NCI-H2227 (cell line): ENCODE data around the gene SCOC.
"Not testable (repeated sequence)": the region's sequence is repeated elsewhere in the genome, so short reads cannot be mapped to it uniquely, and the experiment has no call there.

Experiments used
- DNase-seq: peaks from one replicate; lab custom pipeline; 2025; ENCODE audit not compliant: unreplicated experiment; lab: John Stamatoyannopoulos, UW

Gene SCOC

GRCh38 chr4:140359562-140360427 lies 13.7 kb upstream of the SCOC start:
- peak; percentile 81 for DNase-seq

GRCh38 chr4:140361099-140361498 lies 12.3 kb upstream of the SCOC start:
- no peak for DNase-seq

DNA sequence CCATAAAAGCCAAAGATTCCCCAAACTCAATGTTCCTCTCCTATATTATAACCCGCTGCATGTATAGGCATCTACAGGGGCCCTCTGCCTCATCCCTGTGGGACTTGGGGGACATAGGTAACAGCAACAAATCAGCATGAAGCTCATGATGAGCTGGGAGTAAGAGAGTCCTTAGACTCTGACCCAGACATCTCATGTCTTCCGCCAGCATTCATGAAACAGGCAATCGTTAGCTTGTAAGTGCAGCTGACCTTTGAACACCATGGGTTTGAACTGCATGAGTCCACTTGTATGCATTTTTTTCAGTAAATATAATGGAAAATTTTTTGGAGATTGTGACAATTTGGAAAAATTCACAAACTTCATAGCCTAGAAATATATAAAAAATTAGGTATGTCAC lies 10.4 kb upstream of the SCOC start:
- DNase-seq, result peak; percentile 13

GRCh38 chr4:140363558-140363957 lies 9.9 kb upstream of the SCOC start:
- DNase-seq, result peak; percentile 63

DNA sequence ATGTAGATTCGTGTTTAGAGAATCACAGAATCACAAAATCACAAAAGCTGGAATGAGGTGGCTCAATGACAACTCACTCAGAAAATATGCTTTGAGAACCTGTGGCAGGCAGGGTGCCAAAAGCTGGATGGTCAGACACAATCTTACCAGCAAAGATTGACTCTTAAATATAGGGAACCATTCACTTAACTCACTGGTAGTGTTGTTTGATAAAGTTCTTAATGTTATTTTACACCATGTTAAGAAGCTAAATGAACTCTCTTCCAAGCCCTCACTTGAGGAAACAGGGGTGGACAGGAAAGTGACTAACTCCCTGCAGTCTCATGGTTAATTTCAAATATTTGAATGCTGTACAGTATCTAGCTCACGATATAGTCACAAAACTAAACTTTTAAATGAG lies 5.7 kb upstream of the SCOC start:
- DNase-seq, result no peak

- DNase-seq, result no peak
Observed at GRCh38 chr4:140368686-140369085, 4.8 kb upstream of the SCOC start.

- DNase-seq, result no peak
Observed at GRCh38 chr4:140372751-140373327, 607 bp upstream of the SCOC start.

GRCh38 chr4:140374130-140374477 lies 658 bp downstream of the SCOC start:
- no peak for DNase-seq

DNA sequence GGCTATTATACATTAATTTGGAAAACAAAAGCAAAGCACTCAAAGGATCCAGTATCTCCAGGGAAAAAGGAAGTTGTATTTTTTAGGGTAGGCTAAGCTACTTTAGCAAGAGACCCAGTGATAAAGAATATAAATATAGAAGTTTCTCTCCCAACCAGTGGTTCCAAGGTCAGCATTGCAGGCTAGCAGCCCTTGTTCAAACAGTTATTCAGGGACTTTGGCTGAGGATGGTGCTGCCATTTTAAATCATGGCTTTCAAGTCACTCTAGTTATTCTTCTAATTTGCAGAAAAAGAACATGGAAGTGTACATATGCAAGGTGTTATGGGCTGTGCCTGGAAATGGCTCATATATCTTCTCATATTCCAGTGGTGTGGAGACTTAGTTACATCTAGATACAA lies 9.3 kb downstream of the SCOC start:
- DNase-seq, result no peak

GRCh38 chr4:140388015-140388414 lies 14.6 kb downstream of the SCOC start:
- no peak for DNase-seq

DNA sequence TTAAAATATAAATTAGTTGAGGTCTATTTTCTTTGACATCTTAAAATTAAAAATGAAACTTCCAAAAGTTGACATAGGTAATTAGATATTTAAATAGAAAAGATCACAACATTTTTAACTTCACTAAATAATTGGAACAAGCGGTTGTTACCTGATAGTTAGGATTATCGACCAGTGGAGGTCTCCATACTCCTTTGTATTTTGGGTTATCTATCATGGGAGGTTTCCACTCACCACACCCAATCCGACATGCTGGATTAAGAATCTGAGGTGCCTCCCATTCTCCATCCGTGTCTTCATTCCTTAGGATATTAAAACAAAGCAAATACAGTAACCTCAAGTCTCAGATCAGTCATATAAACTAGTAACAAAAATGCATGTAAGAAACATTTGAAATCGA lies 22.2 kb downstream of the SCOC start:
- no peak for DNase-seq

DNA sequence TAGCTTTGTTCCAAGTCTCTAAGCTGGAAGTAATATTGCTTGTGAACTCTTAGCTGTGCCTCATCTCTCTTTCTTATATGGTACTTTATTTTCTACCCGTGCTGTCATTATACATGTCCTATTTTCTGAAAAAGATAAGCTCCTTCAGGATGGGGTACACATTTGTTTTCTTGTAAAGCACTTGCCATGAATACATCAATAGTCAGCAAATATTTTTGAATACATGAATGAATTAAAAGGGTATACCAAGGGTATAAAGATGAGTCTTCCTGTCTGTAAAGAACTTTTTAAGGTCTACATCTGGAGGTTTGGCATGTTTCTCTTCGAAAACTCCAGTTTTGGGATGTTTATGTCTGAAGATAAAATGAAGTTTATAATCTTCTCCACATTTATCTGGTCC lies 26.7 kb downstream of the SCOC start:
- DNase-seq, result no peak

DNA sequence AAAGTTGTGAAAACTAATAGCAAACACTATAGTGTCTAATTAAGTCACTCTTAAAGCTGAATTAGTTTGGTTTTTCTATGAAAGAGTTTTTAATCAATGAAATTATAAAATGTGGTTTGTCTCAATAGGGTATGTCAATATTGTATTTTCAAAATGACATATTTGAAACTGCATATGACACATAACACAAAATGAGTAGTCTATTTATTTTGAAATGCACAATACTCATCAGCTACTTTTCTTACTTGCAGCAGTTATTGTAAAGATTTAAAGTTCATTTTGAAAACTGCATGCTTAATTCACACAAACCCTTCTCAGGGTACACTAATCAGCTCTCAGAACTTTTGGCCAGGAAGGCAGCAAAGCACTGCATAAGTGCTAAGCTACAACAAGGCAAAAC lies 32.8 kb downstream of the SCOC start:
- no peak for DNase-seq

GRCh38 chr4:140408974-140409373 lies 35.5 kb downstream of the SCOC start:
- DNase-seq, result no peak

GRCh38 chr4:140413130-140413969 lies 39.9 kb downstream of the SCOC start:
- not testable (repeated sequence) for DNase-seq

GRCh38 chr4:140423106-140423505 lies 49.7 kb downstream of the SCOC start:
- DNase-seq, result no peak

GRCh38 chr4:140426610-140427105 lies 53.2 kb downstream of the SCOC start:
- DNase-seq, result peak; percentile 71

DNA sequence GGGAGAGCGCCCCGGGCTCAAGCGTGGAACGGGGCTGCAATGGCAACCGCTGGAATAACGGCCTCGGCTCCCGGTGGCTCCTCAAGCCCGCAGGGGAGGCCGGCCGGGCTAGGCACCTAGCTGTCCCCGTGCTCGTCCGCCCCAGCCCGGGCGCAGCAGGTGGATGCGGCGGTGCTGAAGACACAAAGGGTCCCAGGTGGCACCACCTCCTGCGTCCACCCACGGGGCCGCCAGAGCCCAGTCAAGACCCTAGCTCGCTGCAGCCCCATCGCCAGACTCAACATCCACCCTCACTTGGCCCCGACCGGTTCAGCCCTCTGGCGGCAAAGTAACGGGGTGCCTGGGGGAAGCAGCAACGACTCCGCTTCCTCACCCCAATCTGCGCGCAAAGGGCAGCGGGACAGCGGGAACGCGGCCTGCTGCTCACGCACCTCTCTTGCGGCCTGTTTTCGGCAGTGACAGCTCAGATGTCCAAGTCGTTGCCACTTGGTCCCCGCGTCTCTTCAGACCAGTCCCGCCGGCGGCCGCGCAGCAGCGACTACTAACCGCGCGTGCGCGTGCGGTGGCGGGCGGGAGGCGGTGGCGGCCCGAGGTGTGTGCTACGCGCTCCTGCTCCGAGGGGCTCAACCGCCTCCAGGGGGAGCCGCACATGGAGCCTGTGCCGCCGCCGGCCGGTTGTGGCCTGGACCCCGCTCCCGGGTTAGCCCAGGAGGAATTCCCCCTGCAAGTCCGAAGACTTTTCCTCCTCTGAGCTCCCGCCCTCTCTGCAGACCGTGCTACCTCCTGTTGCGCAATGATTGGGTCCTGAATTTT lies 53.9 kb downstream of the SCOC start, which contains the start of gene CLGN:
Gene CLGN (minus strand): TSS at position 543 of the 813 bp plus-strand sequence. CDS start 14,570 bp downstream, outside the sequence.
- DNase-seq, result peak; percentile 90

DNA sequence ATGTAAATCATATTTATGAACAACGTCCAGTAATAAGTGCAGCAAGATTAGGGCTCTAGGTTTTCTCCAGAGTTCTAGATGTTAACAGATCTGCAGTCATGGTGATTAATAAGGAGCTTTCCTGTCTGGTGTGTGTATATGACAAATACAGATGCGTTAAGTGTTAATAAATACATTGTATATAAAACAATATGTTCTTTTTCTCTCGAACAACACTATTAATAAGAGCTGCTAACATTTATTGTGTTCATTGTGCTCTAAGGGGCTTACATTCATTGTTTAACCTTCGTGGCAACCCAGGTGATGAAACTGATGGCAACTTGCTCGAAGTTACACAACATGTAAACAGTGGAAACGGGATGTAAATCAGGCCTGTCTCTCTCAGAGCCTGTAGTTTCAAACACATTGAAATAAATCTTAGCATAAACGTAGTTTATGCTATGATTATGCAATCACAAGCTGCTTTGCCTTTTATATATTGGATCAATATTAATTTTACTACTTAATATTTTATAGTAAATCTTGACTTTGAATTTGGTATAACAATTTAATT lies 54.5 kb downstream of the SCOC start:
- DNase-seq, result no peak
